ENCODE data around the gene MESP1. TPM values are rescaled to one million over a fixed set of nuclear protein-coding genes. Genes with fewer than 3 reads are reported as not detected.
"Not testable (repeated sequence)": the region's sequence is repeated elsewhere in the genome, so short reads cannot be mapped to it uniquely, and the experiment has no call there.

MESP1 gene
- total RNA-seq, 1 experiment from 2014 or later: not detected

DNA sequence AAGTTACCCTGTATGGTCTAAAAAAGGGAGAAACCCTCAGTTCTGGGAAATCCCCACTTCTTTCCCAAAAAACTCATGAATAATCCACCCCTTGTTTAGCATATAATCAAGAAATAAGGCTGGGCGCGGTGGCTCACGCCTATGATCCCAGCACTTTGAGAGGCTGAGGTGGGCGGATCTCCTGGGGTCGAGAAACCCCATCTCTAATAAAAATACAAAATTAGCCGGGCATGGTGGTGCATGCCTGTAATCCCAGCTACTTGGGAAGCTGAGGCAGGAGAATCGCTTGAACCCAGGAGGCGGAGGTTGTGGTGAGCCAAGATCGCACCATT, 31.5 kb upstream of the MESP1 start:
- in situ Hi-C loops (cut with HindIII; ENCODE audit: low sequenced_read_pairs): not testable (repeated sequence)

DNA sequence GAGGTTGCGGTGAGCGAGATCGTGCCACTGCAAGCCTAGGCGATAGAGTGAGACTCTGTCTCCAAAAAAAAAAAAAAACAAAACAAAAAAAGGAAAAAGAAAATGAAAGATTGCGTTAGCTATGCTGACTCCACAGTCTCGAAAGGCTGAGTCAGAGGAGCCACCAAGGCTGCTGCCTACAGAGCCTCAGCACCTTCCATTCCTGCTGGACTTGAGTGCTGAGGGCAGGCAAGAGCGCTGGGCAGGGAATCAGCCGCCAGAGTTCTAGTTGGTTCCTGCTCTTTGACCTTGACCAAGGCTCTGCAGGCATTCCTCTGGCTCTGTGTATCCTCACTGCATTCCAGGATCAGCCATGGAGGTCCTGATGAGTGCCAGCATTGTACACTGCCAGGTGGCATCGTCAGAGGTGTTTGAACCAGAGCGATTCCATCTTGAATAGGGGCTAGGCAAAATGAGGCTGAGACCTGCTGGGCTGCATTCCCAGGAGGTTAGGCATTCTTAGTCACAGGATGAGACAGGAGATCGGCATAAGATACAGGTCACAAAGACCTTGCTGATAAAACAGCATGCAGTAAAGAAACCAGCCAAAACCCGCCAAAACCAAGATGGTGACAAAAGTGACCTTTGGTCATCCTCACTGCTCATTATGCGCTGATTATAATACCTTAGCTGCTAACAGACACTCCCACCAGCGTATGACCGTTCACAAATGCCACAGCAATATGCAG, 31.0 kb upstream of the MESP1 start:
- no peak for DNase-seq (ENCODE audit: low spot score)
- in situ Hi-C loops (cut with HindIII; ENCODE audit: low sequenced_read_pairs): no loop called here

More for the DNA sequence above, 31.5 kb upstream of the MESP1 start:
- not testable (repeated sequence) for DNase-seq (ENCODE audit: low spot score)

DNA sequence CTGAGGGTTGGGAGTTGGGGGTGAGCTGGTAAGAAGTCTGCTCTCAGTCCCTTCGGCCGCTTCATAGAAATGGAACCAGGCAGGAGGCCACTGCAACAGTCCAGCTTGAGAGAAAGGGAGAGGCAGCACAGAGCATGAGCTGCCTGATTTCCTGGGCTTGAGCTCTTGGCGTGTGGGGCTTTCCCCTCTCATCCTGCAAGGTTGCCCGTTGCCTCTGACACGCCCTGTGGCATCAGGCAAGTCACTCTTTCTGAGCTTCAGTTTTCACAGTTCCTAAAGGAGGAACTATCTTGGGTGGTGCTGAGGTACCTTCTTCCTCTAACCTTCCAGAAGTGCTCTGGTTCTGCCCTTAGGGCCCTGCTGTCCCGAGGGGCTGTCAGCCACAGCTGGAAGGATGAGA, 30.0 kb upstream of the MESP1 start:
- DNase-seq (ENCODE audit: low spot score): no peak

GRCh38 chr15:89780601-89781000, 29.6 kb upstream of the MESP1 start:
- in situ Hi-C loops (cut with HindIII; ENCODE audit: low sequenced_read_pairs): no loop called here
- DNase-seq (ENCODE audit: low spot score): no peak

More for the DNA sequence above, 30.0 kb upstream of the MESP1 start:
- in situ Hi-C loops (cut with HindIII; ENCODE audit: low sequenced_read_pairs): no loop called here

- in situ Hi-C loops (cut with HindIII; ENCODE audit: low sequenced_read_pairs): no loop called here
- DNase-seq (ENCODE audit: low spot score): no peak
Measured at GRCh38 chr15:89778861-89779260, 27.8 kb upstream of the MESP1 start.

DNA sequence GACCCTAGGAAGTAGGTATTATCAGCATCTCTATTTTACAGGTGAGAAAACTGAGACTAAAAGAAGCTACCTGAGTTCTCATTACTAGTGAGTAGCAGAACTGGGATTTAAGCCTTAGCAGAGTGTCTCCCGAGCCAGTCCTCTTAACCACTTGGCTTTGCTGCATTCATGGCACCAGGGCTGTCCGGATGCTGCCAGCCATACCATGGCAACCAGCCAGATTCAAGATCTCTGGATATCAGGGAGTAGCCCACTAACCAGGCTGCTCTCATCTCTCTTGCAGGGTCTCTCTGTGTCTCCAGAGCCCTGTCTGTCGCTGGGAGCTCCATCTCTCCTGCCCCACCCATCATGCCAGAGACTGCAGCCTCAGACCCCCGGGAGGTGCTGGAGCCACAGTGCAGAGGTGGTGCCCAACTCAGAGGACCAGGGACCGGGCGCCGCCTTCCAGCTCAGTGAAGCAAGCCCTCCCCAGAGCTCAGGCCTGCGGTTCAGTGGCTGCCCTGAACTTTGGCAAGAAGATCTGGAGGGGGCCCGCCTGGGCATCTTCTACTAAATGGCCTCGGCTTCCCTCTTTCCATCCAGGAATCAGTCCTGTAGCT, 26.8 kb upstream of the MESP1 start:
- in situ Hi-C loops (cut with HindIII; ENCODE audit: low sequenced_read_pairs): no loop called here
- peak; percentile 41 for DNase-seq (ENCODE audit: low spot score)

- in situ Hi-C loops (cut with HindIII; ENCODE audit: low sequenced_read_pairs): no loop called here
- DNase-seq (ENCODE audit: low spot score): no peak
Measured at GRCh38 chr15:89777073-89777751, 26.2 kb upstream of the MESP1 start.

- peak; percentile 75 for DNase-seq (ENCODE audit: low spot score)
- in situ Hi-C loops (cut with HindIII; ENCODE audit: low sequenced_read_pairs): no loop called here
Measured at GRCh38 chr15:89776274-89777072, 25.4 kb upstream of the MESP1 start, which contains the start of gene MESP2. Gene MESP2 (plus strand): TSS chr15:89776332. CDS start chr15:89776358, 26 bp downstream.

DNA sequence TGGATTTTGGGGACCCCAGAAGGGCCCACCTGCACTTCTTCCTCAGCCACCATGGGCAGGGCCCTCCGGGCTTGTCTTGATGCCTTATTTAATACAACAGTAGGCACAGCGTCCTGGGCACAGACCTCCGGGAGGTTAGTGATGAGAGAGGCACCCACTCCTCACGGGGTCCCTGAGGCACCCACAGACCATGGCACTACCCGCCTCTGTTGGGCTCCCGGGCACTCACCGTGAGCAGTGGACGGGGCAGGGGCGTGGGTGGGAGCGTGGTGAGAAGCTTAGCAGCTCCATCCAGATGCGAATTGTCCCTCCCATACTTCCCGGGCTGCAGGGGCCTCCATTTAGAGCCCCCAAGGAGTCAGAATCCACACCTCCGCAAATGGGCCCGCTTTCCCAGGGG, 24.8 kb upstream of the MESP1 start:
- in situ Hi-C loops (cut with HindIII; ENCODE audit: low sequenced_read_pairs): no loop called here

DNA sequence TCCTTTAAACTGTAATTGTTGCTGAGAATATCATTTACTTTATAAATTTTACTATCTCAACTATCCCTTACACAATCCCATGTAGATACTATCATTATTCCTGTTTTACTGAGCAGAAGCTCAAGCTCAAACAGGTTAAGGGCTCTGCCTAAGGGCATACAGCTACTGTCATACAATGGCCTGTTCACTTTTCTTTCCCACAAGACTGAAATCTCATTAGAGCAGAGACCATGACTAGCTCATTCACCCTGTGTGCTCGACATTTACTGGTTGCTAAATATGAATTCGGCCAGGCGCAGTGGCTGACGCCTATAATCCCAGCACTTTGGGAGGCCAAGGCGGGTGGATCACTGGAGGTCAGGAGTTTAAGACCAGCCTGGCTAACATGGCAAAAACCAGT, 23.4 kb upstream of the MESP1 start:
- DNase-seq (ENCODE audit: low spot score): no peak
- in situ Hi-C loops (cut with HindIII; ENCODE audit: low sequenced_read_pairs): loop anchor here (25.0 kb wide), 1 partner anchor 88 kb away; no protein-coding TSS in a partner anchor

More for the DNA sequence above, 24.8 kb upstream of the MESP1 start:
- no peak for DNase-seq (ENCODE audit: low spot score)

DNA sequence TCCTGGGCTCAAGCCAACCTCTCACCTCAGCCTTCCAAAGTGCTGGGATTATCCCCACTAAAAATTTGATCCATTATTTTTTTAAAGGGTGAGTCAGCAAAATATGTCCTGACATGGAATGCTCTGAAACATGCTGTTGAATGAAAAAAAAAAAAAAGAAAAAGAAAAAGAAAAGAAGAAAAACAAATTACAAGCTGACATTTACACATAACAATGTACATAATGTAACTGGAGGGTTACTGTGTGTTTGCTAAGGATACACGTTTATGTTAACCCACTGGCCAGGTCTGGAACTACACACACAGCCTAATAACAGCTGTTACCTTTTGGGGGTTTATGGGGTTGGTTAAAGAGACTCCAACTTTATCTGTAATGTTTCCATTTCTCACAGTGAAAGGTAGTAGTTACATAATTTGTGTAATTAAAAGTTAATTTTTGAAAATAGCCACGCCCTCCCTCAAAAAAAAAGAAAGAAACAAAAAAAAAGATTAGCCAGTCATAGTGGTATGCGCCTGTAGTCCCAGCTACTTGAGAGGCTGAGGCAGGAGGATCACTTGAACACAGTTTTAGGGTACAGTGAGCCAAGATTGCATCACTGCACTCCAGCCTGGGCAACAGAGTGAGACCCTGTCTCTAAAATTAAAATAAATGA, 22.0 kb upstream of the MESP1 start:
- DNase-seq (ENCODE audit: low spot score): no peak
- in situ Hi-C loops (cut with HindIII; ENCODE audit: low sequenced_read_pairs): loop anchor here (25.0 kb wide), 1 partner anchor 89 kb away; no protein-coding TSS in a partner anchor

DNA sequence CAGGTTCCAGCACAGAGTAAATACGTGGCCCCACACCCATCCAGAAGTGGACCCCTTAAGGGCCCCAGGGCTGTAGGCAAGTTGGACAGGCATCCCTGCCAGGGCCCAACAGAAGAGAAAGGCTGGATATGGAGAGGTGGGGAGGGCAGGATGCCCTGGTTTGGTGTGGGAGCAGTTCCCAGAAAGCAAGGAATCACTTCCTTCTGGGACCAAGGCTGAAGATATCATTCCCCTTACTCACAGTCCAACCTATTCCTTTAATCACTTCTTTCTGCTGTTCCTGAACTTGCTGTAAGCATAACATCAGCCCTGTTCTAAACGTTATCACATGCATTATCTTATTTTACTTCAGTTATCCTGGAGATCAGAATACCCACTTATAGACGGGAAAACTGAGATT, 19.0 kb upstream of the MESP1 start:
- DNase-seq (ENCODE audit: low spot score): no peak
- in situ Hi-C loops (cut with HindIII; ENCODE audit: low sequenced_read_pairs): loop anchor here (25.0 kb wide), 1 partner anchor 92 kb away; no protein-coding TSS in a partner anchor

DNA sequence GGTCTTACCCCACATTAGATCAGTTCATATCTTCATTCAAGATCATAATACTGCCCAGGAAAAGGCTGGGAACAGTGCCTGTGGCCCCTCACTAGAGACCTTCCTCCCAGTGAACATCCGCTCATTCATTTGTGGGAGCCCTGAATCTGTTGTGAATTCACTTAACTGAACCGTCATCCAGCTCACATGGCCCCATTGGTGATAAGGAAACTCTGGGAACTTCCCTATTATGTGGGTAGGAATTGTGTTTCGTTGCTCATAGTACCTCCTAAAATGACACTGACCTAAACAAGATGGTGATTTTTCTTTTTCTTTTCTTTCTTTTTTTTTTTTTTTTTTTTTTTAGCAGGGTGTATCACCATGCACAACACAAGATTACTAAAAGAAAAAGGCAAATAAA, 18.3 kb upstream of the MESP1 start:
- in situ Hi-C loops (cut with HindIII; ENCODE audit: low sequenced_read_pairs): loop anchor here (25.0 kb wide), 1 partner anchor 93 kb away; no protein-coding TSS in a partner anchor
- no peak for DNase-seq (ENCODE audit: low spot score)

DNA sequence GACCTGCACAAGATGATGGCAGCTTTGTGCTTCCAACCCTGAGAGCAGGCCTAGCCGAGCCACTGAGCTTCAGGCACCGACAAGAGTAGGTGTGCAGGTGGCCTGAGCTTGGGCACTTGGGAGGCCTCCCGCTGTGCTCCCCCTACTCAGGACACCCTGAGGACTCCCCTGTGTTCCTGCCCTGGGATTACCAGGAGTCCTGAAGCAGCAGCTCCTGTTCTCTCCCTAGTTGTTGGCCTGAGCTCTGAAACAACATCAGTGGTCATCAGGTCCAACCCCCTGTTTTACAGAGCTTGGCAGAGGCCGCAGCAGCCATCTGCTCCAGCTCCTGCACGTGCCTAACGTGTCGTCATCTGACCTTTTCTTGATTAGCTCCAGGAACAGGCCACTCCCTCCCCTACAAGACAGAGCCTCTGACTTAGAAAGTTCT, 17.0 kb upstream of the MESP1 start:
- no peak for DNase-seq (ENCODE audit: low spot score)
- in situ Hi-C loops (cut with HindIII; ENCODE audit: low sequenced_read_pairs): loop anchor here (25.0 kb wide), 1 partner anchor 94 kb away; no protein-coding TSS in a partner anchor

GRCh38 chr15:89767411-89767915, 16.4 kb upstream of the MESP1 start:
- in situ Hi-C loops (cut with HindIII; ENCODE audit: low sequenced_read_pairs): loop anchor here (25.0 kb wide), 1 partner anchor 95 kb away; no protein-coding TSS in a partner anchor
- DNase-seq (ENCODE audit: low spot score): no peak

DNA sequence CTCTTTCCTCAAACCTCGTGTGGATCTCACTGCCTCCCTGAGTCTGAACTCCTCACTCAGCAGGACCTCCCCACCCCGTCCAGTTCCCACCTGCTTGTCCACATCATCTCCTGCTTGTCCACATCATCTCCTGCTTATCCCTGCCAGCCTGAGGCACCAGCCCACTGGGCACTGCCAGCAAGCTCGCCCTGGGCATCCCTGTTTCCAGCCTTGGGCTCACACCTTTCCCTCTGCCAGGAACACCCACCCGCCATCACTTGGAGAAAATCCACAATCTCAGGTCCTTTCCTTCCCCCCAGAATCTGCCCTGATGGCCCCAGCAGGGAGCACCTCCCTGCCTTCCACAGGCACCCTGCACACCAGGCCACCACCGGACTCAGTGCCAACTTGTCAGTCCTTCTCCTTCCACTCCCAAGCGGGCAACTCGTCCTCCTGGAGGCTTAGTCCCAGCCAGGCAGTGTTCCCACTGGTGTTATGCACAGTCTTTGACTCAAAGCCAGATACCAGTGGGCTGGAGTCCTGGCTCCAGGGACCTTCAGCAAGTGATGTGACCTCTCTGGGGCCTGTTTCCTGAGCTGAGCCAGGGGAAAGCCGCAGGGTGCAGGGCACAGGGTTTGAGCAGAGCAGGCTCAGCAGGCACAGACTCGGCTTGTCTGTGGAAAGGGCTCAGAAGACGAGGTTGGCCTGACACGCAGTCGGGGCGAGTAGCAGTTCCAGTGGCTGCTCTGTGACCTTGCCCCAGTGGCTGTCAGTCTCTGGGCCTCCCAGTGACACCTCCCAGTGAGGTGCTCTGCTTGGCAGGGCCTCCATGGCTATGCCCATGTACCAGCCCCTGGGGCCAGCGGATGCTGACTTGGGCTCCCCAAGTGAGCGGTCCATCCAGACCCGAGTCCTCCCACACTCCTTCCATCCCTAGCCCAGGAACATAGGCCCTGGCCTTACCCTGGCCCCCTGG, 15.6 kb upstream of the MESP1 start:
- no peak for DNase-seq (ENCODE audit: low spot score)
- in situ Hi-C loops (cut with HindIII; ENCODE audit: low sequenced_read_pairs): loop anchor here (25.0 kb wide), 1 partner anchor 96 kb away; no protein-coding TSS in a partner anchor

DNA sequence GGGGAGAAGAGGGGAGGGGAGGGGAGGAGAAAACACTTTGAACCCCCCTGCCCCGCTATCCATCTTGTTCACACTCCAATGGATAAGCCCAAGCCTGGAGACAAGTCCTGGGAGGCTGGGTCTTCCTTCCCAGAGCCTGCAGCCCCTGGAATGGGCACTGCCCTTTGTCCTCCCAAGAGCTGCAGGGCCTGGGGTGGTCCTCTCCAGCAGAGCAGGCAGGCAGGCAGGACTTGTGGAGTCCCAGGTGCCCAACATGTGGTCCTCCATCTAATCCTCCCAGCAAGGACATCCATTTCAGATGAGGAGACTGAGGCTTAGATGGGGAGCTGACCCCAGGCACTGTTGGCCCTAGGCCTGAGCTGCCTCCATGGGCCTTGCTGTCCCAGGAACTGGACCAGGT, 14.6 kb upstream of the MESP1 start:
- no peak for DNase-seq (ENCODE audit: low spot score)
- in situ Hi-C loops (cut with HindIII; ENCODE audit: low sequenced_read_pairs): loop anchor here (25.0 kb wide), 1 partner anchor 97 kb away; no protein-coding TSS in a partner anchor

All from G401 (cell line).